ENCODE measurements around the gene LARP4. TPM values are rescaled to one million over a fixed set of nuclear protein-coding genes. Genes with fewer than 3 reads are reported as not detected.

LARP4 gene
- total and polyA plus RNA-seq, 9 of the 15 experiments (the other 6 are each of a cell fraction or from before 2014, with no cell fraction given) = 31.6 to 84.5 (median 52.4) TPM

DNA sequence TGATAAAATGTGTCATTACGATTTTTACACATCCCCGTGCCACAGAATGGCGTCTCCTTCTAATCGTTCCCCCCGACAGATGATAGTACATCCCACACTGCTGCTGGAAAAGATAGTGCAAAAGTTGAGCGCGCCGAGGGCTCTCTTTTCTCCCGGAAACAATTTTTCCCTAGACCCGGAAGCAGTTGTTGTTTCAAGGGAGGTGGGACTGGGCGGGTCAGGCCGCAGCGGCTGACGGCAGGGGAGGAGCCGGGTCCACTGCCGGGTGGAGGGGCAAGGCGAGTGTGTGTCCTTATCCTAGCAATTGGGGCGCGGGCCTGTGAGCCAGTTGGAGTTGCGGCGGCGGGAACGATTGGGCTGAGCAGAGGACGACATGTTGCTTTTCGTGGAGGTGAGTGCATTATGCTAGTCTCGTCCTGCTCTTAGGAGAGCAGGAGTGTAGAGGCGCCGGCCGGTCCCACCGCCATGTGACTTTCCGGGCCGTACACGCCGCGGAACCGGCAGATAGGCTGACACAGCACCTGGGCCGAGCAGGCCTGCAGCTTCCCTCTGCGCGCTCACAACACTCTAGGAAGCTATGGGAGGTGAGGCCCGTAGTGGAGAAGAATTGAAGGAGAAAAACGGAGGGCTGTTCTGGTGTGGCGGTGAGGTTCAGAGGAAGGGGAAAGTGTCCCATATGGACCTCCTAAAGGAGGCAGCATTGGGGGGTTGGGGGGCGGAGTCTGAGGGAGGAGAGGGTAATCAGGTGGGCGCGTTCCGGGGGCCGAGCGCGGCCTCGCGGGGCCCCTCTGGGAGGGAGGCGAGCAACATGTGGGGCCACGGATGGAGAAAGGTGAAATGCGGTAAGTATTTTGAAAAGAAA lies at the start of gene LARP4 (continued):
- TF ChIP-seq UBTF (IDR thresholded peaks at IDR 0.05; ENCODE audit: borderline replicate concordance in 1 of 2, low read depth in 2 of 2, low read length in 2 of 2) = peak; percentile 52 to 73; a peak in 1 of 4 replicates
- TF ChIP-seq CHD7 (IDR thresholded peaks at IDR 0.05; ENCODE audit: low read depth, low read length) = no peak
- TF ChIP-seq PCBP2 (IDR thresholded peaks at IDR 0.05; ENCODE audit: low read depth, low read length, poor library complexity, severe bottlenecking) = no peak
- TF ChIP-seq ETV1 (tag; conservative IDR thresholded peaks at IDR 0.05; ENCODE audit: low read depth) = peak; percentile 34; the same call in 1 of the 2 replicates
- TF ChIP-seq GATA2 (CRISPR knock-in tag; IDR thresholded peaks at IDR 0.05) = peak; percentile 68
- TF ChIP-seq, protein P1, sequence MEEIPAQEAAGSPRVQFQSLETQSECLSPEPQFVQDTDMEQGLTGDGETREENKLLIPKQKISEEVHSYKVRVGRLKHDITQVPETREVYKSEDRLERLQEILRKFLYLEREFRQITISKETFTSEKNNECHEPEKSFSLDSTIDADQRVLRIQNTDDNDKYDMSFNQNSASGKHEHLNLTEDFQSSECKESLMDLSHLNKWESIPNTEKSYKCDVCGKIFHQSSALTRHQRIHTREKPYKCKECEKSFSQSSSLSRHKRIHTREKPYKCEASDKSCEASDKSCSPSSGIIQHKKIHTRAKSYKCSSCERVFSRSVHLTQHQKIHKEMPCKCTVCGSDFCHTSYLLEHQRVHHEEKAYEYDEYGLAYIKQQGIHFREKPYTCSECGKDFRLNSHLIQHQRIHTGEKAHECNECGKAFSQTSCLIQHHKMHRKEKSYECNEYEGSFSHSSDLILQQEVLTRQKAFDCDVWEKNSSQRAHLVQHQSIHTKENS (CRISPR knock-in tag; IDR thresholded peaks at IDR 0.05) = no peak
- TF ChIP-seq BHLHE40 (IDR thresholded peaks at IDR 0.05; ENCODE audit: low read length) = peak; percentile 89
- no peak for TF ChIP-seq SPI1 (IDR thresholded peaks at IDR 0.05; ENCODE audit: borderline replicate concordance, low read depth, low read length)
- TF ChIP-seq HLTF (IDR thresholded peaks at IDR 0.05) = peak; percentile 24; the same call in 1 of the 2 replicates
